Adrenal gland (tissue), 5 donors: ENCODE data around the gene C20orf141.

Source experiments
- CTCF ChIP-seq, 6 experiments: fragments of 450-650 bp in 4 of 6; fragments of 200-600 bp in 2 of 6; sonication (generic) in 1 of 6; IDR thresholded peaks; 1 replicate in 5 of 6; 2 replicates in 1 of 6; pipeline versions ENCODE4 v1.5.1 to v1.8.0; 2016 to 2021; ENCODE audit warnings: antibody characterized with exemption in 6 of 6, mild to moderate bottlenecking in 2 of 6, moderate library complexity in 1 of 6
- POLR2A ChIP-seq, 2 donors: fragments of 450-650 bp; IDR thresholded peaks; one replicate each; pipeline ENCODE4 v1.6.1; 2017; ENCODE audit warnings: antibody characterized with exemption in 2 of 2, mild to moderate bottlenecking in 2 of 2, moderate library complexity in 1 of 2
- donor health status: DM: no; HTN: no; CAD: no.

- TF ChIP-seq CTCF (IDR thresholded peaks at IDR 0.05) (no peak), POLR2A (IDR thresholded peaks at IDR 0.05) (no peak)
Observed at GRCh38 chr20:2846698-2847097, 31.9 kb downstream of the C20orf141 start.
